ENCODE results near the gene RGPD8. TPM values are rescaled to one million over a fixed set of nuclear protein-coding genes. Genes with fewer than 3 reads are reported as not detected.
"Not testable (repeated sequence)": the region's sequence is repeated elsewhere in the genome, so short reads cannot be mapped to it uniquely, and the experiment has no call there.

The RGPD8 gene
- 8.3 to 8.9 TPM (median 8.3 TPM) in 3 replicates for total RNA-seq (2021)
- percentile 52 among the genes with signal in this experiment for Bru-seq, nascent RNA
- long read RNA-seq, experiment 1, full-length matches to known transcripts, result 10 of 24 reads
- long read RNA-seq, experiment 1, partial matches to known transcripts, result 8 of 24 reads
- long read RNA-seq, experiment 1, other reads (novel, unspliced or antisense), result 6 of 24 reads
- long read RNA-seq, experiment 2, full-length matches to known transcripts, result 1 of 7 reads
- long read RNA-seq, experiment 2, partial matches to known transcripts, result 4 of 7 reads
- long read RNA-seq, experiment 2, other reads (novel, unspliced or antisense), result 2 of 7 reads
- long read RNA-seq, experiment 3, result 0 reads

GRCh38 chr2:112433480-112433879, at the start of gene RGPD8:
Gene RGPD8, minus strand, starts transcription at chr2:112433645. Its CDS starts 192 bp downstream, at chr2:112433453.
- peak within 1 kb of the TSS; percentile 70 for H3K4me3 Mint-ChIP-seq
- not testable (repeated sequence) for H3K36me3 Mint-ChIP-seq, H3K9me3 Mint-ChIP-seq, H3K27ac Mint-ChIP-seq, H3K4me1 Mint-ChIP-seq
- POLR2A ChIA-PET, result interaction anchor here (0.6 to 0.8 kb wide), 3 partner anchors 174 to 312 kb away, joined by 3 to 7 read pairs (median 3); no protein-coding TSS in a partner anchor
- TF ChIP-seq CTCF (IDR thresholded peaks at IDR 0.05), result peak; percentile 62
- 0 out of 2 replicates have a peak, but pooled peaks have one; percentile 45 for TF ChIP-seq HMGXB4 (CRISPR knock-in tag; IDR thresholded peaks at IDR 0.05)
- ATAC-seq, result peak; percentile 86
- peaks cover 10% of the 10 kb centered on the region for H3K27me3 Mint-ChIP-seq (ENCODE audit: low read depth)
- DNase-seq (ENCODE audit: low spot score), result peak; percentile 88
- CTCF ChIA-PET, result interaction anchor here (0.6 to 1.7 kb wide), 8 partner anchors 18 to 312 kb away, joined by 3 to 15 read pairs (median 4); no protein-coding TSS in a partner anchor

GRCh38 chr2:112483042-112483473, 49.6 kb upstream of the RGPD8 start:
- no peaks in the 10 kb centered on the region for H3K9me3 Mint-ChIP-seq
- peaks cover 14% of the 10 kb centered on the region for H3K36me3 Mint-ChIP-seq
- H3K4me3 Mint-ChIP-seq, result peak overlapping the region; percentile 96
- no peak for TF ChIP-seq USF2 (CRISPR knock-in tag; IDR thresholded peaks at IDR 0.05)
- TF ChIP-seq, protein P1, sequence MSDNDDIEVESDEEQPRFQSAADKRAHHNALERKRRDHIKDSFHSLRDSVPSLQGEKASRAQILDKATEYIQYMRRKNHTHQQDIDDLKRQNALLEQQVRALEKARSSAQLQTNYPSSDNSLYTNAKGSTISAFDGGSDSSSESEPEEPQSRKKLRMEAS (CRISPR knock-in tag; IDR thresholded peaks at IDR 0.05), result peak; percentile 45; the same call in 1 of the 2 replicates
- ChIA-PET POLR2A (no interaction called here), CTCF (interaction anchor here (0.8 to 1.5 kb wide), 3 partner anchors 10 to 599 kb away, joined by 3 to 5 read pairs (median 3); partner anchors contain the start of genes ANAPC1 and RGPD8)
- 0 out of 2 replicates have a peak overlapping the region, but pooled peaks have one; percentile 39 for H3K27ac Mint-ChIP-seq
- H3K4me1 Mint-ChIP-seq, result peaks cover 13% of the 10 kb centered on the region
- H3K27me3 Mint-ChIP-seq (ENCODE audit: low read depth), result peaks cover 22% of the 10 kb centered on the region
- ATAC-seq, result peak; percentile 3; the same call in 1 of the 2 replicates
- peak; percentile 16 for DNase-seq (ENCODE audit: low spot score)

DNA sequence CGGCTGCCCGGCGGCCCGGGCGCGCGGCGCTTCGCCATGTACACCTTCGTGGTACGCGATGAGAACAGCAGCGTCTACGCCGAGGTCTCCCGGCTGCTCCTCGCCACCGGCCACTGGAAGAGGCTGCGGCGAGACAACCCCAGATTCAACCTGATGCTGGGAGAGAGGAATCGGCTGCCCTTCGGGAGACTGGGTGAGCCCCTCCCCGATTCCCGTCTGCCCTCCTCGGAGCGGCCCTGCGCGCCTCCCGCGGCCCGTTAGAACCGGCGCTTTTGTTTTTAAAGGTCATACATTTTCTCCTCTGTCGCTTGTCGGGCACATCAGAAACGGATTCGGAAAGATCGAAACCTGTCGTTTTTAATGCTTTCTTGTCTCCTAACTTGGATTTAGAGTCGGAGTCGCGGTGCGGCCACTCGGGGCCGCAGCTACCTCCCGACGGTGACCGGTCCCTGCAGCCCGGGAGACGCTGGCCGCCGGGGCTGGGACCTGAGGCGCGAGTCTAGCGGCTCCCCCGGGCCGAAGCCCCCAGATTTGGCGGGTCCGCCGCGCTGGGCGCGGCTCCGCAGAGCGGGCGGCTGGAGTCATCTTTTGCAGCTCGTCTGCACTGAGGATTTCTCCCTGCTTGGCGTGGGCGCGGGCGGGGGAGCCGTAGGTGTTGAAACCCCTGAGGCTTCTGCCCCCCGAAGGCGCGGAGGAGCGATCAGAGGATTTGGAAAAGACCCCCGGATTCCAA, 49.0 kb upstream of the RGPD8 start:
- H3K4me3 Mint-ChIP-seq, result peak overlapping the region; percentile 96
- ChIA-PET CTCF (interaction anchor here (0.8 to 1.5 kb wide), 2 partner anchors 10 to 599 kb away, joined by 3 to 5 read pairs; partner anchors contain the start of gene ANAPC1), POLR2A (no interaction called here)
- peak; percentile 39 for DNase-seq (ENCODE audit: low spot score)
- no peaks in the 10 kb centered on the region for H3K9me3 Mint-ChIP-seq
- TF ChIP-seq HMGXB4 (CRISPR knock-in tag; IDR thresholded peaks at IDR 0.05) (peak; percentile 70; the same call in 1 of the 2 replicates), ZNF317 (CRISPR knock-in tag; IDR thresholded peaks at IDR 0.05; ENCODE audit: borderline replicate concordance, low read depth) (peak; percentile 57; the same call in 1 of the 2 replicates), RELA (CRISPR knock-in tag; IDR thresholded peaks at IDR 0.05; ENCODE audit: borderline replicate concordance) (0 out of 2 replicates have a peak, but pooled peaks have one; percentile 19), ZNF416 (CRISPR knock-in tag; IDR thresholded peaks at IDR 0.05) (no peak)
- H3K4me1 Mint-ChIP-seq, result peaks cover 13% of the 10 kb centered on the region
- H3K27ac Mint-ChIP-seq, result peak overlapping the region; percentile 86
- H3K27me3 Mint-ChIP-seq (ENCODE audit: low read depth), result peaks cover 22% of the 10 kb centered on the region
- H3K36me3 Mint-ChIP-seq, result peaks cover 11% of the 10 kb centered on the region; the same call in 1 of the 2 replicates
- ATAC-seq, result peak; percentile 9

Data from WTC11 (cell line).